ENCODE results near the gene SMYD3.

- TF ChIP-seq CTCF (IDR thresholded peaks at IDR 0.05) = no peak
- TF ChIP-seq POLR2A (IDR thresholded peaks at IDR 0.05) = no peak
- TF ChIP-seq POLR2AphosphoS5 (IDR thresholded peaks at IDR 0.05) = no peak
- TF ChIP-seq EP300 (IDR thresholded peaks at IDR 0.05) = no peak
Measured at GRCh38 chr1:246437961-246438360, 69.1 kb downstream of the SMYD3 start.

All from gastroesophageal sphincter (tissue), 3 donors.